ENCODE results near the gene TBXAS1. TPM values are rescaled to one million over a fixed set of nuclear protein-coding genes. Genes with fewer than 3 reads are reported as not detected.

The TBXAS1 gene
- total RNA-seq, 2 donors from 2014 or later, result 12.0 to 17.0 TPM

GRCh38 chr7:139932531-139932930, 103.5 kb downstream of the TBXAS1 start:
- Histone ChIP-seq H3K27ac (no peak overlapping the region), H3K4me1 (no peaks in the 10 kb centered on the region), H3K9ac (ENCODE audit: low read depth in 2 of 2, low read length in 2 of 2) (no peak overlapping the region), H3K27me3 (no peaks in the 10 kb centered on the region), H3K36me3 (no peaks in the 10 kb centered on the region), H3K4me3 (no peak overlapping the region), H3K9me3 (no peaks in the 10 kb centered on the region)
- TF ChIP-seq, protein P1, sequence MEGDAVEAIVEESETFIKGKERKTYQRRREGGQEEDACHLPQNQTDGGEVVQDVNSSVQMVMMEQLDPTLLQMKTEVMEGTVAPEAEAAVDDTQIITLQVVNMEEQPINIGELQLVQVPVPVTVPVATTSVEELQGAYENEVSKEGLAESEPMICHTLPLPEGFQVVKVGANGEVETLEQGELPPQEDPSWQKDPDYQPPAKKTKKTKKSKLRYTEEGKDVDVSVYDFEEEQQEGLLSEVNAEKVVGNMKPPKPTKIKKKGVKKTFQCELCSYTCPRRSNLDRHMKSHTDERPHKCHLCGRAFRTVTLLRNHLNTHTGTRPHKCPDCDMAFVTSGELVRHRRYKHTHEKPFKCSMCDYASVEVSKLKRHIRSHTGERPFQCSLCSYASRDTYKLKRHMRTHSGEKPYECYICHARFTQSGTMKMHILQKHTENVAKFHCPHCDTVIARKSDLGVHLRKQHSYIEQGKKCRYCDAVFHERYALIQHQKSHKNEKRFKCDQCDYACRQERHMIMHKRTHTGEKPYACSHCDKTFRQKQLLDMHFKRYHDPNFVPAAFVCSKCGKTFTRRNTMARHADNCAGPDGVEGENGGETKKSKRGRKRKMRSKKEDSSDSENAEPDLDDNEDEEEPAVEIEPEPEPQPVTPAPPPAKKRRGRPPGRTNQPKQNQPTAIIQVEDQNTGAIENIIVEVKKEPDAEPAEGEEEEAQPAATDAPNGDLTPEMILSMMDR (IDR thresholded peaks at IDR 0.05), result no peak
- intact Hi-C loops (cut with DNase I), result loop anchor here (10.0 kb wide), 1 partner anchor 62 kb away; no protein-coding TSS in a partner anchor
- DNase-seq, result no peak

- DNase-seq, result no peak
- no peaks in the 10 kb centered on the region for H3K36me3 ChIP-seq
- no peak overlapping the region for H3K27ac ChIP-seq
- TF ChIP-seq, protein P1 (IDR thresholded peaks at IDR 0.05), result no peak
- intact Hi-C loops (cut with DNase I), result loop anchor here (10.0 kb wide), 1 partner anchor 58 kb away; no protein-coding TSS in a partner anchor
- no peaks in the 10 kb centered on the region for H3K9me3 ChIP-seq
- no peak overlapping the region for H3K4me3 ChIP-seq
- H3K27me3 ChIP-seq, result no peaks in the 10 kb centered on the region
- no peak overlapping the region for H3K9ac ChIP-seq (ENCODE audit: low read depth in 2 of 2, low read length in 2 of 2)
- H3K4me1 ChIP-seq, result no peaks in the 10 kb centered on the region
These were observed 107.8 kb downstream of the TBXAS1 start for GRCh38 chr7:139936760-139937310.

DNA sequence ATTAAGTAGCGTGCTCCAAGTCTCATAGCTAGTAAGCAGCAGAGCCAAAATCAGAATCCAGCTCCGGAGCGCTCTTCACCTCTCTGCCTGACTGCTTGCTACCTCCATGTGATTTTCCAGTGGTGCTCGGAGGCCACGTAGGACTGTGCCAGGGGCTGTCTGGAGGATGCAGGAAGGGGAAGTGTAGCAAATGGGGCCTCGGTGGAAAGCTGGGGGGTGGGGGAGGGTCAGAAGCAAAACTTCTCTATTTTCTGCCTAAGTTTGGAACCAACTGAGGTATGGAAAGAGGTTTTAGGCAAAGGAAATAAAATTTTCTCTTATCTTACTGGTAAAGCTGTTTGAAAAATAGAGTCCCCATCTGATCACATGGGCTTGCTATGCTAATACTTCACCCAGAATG, 108.7 kb downstream of the TBXAS1 start:
- no peaks in the 10 kb centered on the region for H3K9me3 ChIP-seq
- H3K9ac ChIP-seq (ENCODE audit: low read depth in 2 of 2, low read length in 2 of 2), result no peak overlapping the region
- no peak overlapping the region for H3K4me3 ChIP-seq
- no peaks in the 10 kb centered on the region for H3K36me3 ChIP-seq
- no peak for DNase-seq
- no peak overlapping the region for H3K27ac ChIP-seq
- TF ChIP-seq, protein P1 (IDR thresholded peaks at IDR 0.05), result no peak
- intact Hi-C loops (cut with DNase I), result loop anchor here (10.0 kb wide), 1 partner anchor 57 kb away; no protein-coding TSS in a partner anchor
- H3K4me1 ChIP-seq, result no peaks in the 10 kb centered on the region
- no peaks in the 10 kb centered on the region for H3K27me3 ChIP-seq

DNA sequence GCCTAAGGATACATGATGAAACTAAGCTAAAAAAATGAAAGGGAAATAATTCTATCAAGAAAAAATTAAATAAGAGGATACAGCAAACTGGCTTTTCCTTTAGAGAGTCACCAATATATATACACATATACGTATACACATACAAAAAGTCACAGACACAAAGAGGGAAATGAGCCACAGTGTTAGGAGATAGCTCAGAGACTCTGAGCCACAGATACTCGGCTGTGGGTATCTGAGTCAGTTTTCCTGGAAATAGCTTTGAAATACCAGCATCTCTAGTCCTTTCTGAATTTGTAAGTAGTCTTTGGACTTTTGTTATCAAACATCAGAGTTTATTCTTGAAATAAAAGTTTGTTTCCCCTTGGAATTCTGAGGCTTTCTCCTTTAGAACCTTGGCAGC, 111.8 kb downstream of the TBXAS1 start:
- no peak overlapping the region for H3K4me3 ChIP-seq
- intact Hi-C loops (cut with DNase I), result no loop called here
- DNase-seq, result no peak
- H3K36me3 ChIP-seq, result no peaks in the 10 kb centered on the region
- H3K9ac ChIP-seq (ENCODE audit: low read depth in 2 of 2, low read length in 2 of 2), result no peak overlapping the region
- TF ChIP-seq, protein P1 (IDR thresholded peaks at IDR 0.05), result no peak
- no peaks in the 10 kb centered on the region for H3K4me1 ChIP-seq
- H3K9me3 ChIP-seq, result no peaks in the 10 kb centered on the region
- H3K27me3 ChIP-seq, result no peaks in the 10 kb centered on the region
- H3K27ac ChIP-seq, result no peak overlapping the region

DNA sequence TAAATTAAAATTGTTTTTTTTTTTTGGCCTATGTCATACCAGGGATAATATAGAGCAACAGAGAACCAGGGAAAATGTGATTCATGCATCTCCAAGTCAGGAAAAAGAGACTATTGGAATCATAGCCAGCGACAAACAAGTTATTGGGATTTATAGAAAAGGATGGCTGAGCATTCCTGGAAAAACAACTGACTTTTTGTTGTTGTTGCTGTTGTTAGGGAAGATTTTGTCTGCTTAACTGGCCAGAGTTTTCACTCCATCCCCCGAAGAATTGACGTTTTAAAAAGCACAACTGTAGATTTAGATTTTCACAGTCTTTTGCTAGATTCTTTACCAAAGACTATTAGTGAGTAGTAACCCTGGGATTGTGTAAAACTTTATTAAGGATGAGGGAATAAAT, 112.4 kb downstream of the TBXAS1 start:
- no peak for DNase-seq
- no peaks in the 10 kb centered on the region for H3K27me3 ChIP-seq
- no peaks in the 10 kb centered on the region for H3K4me1 ChIP-seq
- H3K27ac ChIP-seq, result no peak overlapping the region
- intact Hi-C loops (cut with DNase I), result no loop called here
- no peak overlapping the region for H3K9ac ChIP-seq (ENCODE audit: low read depth in 2 of 2, low read length in 2 of 2)
- H3K36me3 ChIP-seq, result no peaks in the 10 kb centered on the region
- no peaks in the 10 kb centered on the region for H3K9me3 ChIP-seq
- H3K4me3 ChIP-seq, result no peak overlapping the region
- TF ChIP-seq, protein P1 (IDR thresholded peaks at IDR 0.05), result no peak
